BLaER1 (cell line): Measurements from ENCODE around the gene OR8G1.
A peak's percentile ranks its signal among the peaks of the same experiment; 100 is the strongest.

Experiments used
- H3K27ac ChIP-seq: shearing (Covaris generic); formaldehyde crosslinking; 2 replicates; pipeline ENCODE4 v1.8.1; 2022
- H3K27me3 ChIP-seq: shearing (Covaris generic); formaldehyde crosslinking; 2 replicates; pipeline ENCODE4 v1.8.1; 2022
- H3K36me3 ChIP-seq: shearing (Covaris generic); formaldehyde crosslinking; 2 replicates; pipeline ENCODE4 v1.8.1; 2022
- H3K4me1 ChIP-seq: shearing (Covaris generic); formaldehyde crosslinking; 2 replicates; pipeline ENCODE4 v1.8.1; 2022
- H3K4me2 ChIP-seq: shearing (Covaris generic); formaldehyde crosslinking; 2 replicates; pipeline ENCODE4 v1.8.1; 2022
- H3K4me3 ChIP-seq: shearing (Covaris generic); formaldehyde crosslinking; 2 replicates; pipeline ENCODE4 v1.8.1; 2022
- H3K9ac ChIP-seq: shearing (Covaris generic); formaldehyde crosslinking; 2 replicates; pipeline ENCODE4 v1.8.1; 2022
- H3K9me3 ChIP-seq: shearing (Covaris generic); formaldehyde crosslinking; 2 replicates; pipeline ENCODE4 v1.8.1; 2022
- H4K20me1 ChIP-seq: shearing (Covaris generic); formaldehyde crosslinking; 2 replicates; pipeline ENCODE4 v1.8.1; 2022
- Cebpa-rat ChIP-seq: shearing (Covaris generic); IDR thresholded peaks from 2 replicates; pipeline ENCODE4 v1.8.1; 2022

The OR8G1 gene

DNA sequence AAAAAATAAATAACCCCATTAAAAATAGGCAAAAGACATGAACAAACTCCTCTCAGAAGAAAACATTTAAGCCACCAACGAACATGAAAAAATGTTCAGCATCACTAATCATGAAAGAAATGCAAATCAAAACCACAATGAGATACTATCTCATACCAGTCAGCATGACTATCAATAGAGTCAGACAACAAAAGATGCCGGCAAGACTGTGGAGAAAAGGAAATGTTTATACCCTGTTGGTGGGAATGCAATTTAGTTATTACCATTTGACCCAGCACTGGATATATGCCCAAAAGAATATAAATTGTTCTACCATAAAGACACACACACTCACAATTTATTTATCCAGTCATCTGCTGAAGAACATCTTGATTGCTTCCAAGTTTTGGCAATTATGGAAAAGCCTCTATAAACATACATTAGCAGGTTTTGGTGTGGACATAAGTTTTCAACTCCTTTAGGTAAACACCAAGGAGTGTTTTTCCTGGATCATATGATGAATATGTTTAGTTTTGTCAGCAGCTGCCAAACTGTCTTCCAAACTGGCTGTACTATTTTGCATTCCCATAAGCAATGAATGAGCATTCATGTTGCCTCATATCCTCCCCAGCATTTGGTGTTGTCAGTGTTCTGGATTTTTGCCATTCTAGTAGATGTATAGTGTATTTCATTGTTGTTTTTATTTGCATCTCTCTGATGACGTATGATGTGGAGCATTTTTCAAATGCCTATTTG lies 44.9 kb downstream of the OR8G1 start:
- H3K36me3 ChIP-seq = no peaks in the 10 kb centered on the region
- no peak overlapping the region for H3K27ac ChIP-seq
- H3K4me2 ChIP-seq = peak overlapping the region; percentile 18; the same call in 1 of the 2 replicates
- H3K4me1 ChIP-seq = peaks cover 12% of the 10 kb centered on the region
- H3K27me3 ChIP-seq = no peaks in the 10 kb centered on the region
- peaks cover 21% of the 10 kb centered on the region for H3K9me3 ChIP-seq
- no peaks in the 10 kb centered on the region for H4K20me1 ChIP-seq
- TF ChIP-seq Cebpa-rat = no peak
- H3K4me3 ChIP-seq = no peak overlapping the region
- no peak overlapping the region for H3K9ac ChIP-seq

DNA sequence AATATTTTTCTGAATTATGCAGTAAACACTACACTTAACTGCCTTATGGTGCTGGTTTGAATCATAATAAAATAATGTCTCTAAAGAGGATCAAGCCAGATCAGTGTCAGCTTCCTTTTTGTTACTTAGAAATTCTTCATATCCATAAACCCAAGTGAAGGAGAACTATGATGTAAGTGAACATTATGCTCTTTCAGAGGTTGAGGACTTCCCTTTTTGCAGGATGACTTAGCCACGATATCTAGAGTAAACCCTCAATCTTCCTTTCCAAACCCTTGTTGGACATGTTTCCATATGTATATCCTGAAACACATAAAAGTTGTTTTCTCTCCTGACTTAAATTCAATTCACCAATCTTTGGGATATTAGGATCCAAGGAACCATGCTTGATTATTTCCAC lies 53.8 kb downstream of the OR8G1 start:
- H3K4me3 ChIP-seq = no peak overlapping the region
- H3K4me2 ChIP-seq = no peak overlapping the region
- TF ChIP-seq Cebpa-rat = no peak
- no peak overlapping the region for H3K27ac ChIP-seq
- H3K9me3 ChIP-seq = no peaks in the 10 kb centered on the region
- no peaks in the 10 kb centered on the region for H4K20me1 ChIP-seq
- H3K4me1 ChIP-seq = no peaks in the 10 kb centered on the region
- H3K36me3 ChIP-seq = no peaks in the 10 kb centered on the region
- no peak overlapping the region for H3K9ac ChIP-seq
- no peaks in the 10 kb centered on the region for H3K27me3 ChIP-seq

DNA sequence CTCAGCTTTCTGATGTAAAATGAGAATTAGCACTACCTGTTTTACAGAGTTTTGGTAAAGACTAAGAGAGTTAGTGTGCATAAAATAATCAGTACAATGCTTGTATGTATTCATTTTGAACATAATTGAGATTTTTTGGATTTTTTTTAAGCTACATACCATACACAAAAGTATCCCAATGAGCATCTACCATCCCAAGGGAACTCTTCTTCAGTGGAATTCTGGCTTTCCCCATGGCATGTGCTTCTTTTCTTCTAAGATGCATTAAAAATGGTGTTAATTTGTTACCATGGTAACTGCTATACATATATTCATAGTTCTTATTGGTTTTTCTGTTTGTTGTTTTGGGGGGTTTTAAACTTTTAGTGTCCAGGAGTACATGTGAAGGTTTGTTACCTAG lies 55.1 kb downstream of the OR8G1 start:
- no peaks in the 10 kb centered on the region for H3K36me3 ChIP-seq
- TF ChIP-seq Cebpa-rat = no peak
- H3K4me2 ChIP-seq = no peak overlapping the region
- no peak overlapping the region for H3K9ac ChIP-seq
- no peaks in the 10 kb centered on the region for H4K20me1 ChIP-seq
- H3K4me1 ChIP-seq = no peaks in the 10 kb centered on the region
- no peaks in the 10 kb centered on the region for H3K27me3 ChIP-seq
- no peak overlapping the region for H3K27ac ChIP-seq
- no peak overlapping the region for H3K4me3 ChIP-seq
- no peaks in the 10 kb centered on the region for H3K9me3 ChIP-seq

DNA sequence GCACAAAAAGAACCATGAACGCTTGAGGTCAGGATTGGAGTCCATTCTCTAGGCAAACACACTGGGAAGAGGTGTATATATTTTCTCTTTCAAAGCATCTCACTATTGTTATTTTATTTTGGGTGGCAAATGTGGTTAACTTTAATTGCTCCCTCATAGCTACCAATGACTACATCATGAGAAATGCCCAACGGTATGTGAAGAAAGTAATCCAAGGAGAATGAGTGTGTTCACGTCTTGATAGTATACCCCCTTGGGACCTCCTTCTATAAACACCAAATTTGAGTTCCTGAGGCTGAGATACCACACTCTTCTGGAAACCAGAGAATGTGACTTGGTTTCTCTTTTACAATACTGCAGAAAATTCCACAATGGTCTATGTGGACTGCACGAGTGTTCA lies 57.0 kb downstream of the OR8G1 start:
- H3K4me3 ChIP-seq = no peak overlapping the region
- H3K9ac ChIP-seq = no peak overlapping the region
- H3K27me3 ChIP-seq = no peaks in the 10 kb centered on the region
- H3K4me2 ChIP-seq = no peak overlapping the region
- no peaks in the 10 kb centered on the region for H4K20me1 ChIP-seq
- no peak for TF ChIP-seq Cebpa-rat
- H3K27ac ChIP-seq = no peak overlapping the region
- H3K36me3 ChIP-seq = no peaks in the 10 kb centered on the region
- no peaks in the 10 kb centered on the region for H3K4me1 ChIP-seq
- no peaks in the 10 kb centered on the region for H3K9me3 ChIP-seq

DNA sequence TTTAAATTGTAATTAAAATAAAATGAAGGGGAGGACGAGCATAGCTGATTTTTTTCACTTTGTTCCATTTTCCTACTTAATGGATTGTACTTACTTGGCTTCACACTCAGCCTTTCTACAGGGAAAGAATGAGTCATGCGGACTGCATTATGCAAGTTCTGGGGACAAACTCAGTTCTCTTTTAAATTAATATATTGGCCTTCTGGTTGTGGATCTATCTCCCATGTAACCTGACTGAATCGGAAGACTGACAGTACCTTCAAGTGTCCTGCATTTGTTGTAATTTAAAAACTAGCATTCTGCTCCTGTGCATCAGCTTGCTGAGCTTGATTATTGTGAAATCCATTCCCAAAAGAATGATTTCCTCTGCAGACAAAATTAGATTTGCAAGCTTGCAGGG lies 60.7 kb downstream of the OR8G1 start:
- no peak for TF ChIP-seq Cebpa-rat
- Histone ChIP-seq H3K9me3 (no peaks in the 10 kb centered on the region), H3K4me3 (no peak overlapping the region), H4K20me1 (no peaks in the 10 kb centered on the region), H3K27ac (no peak overlapping the region), H3K4me1 (no peaks in the 10 kb centered on the region), H3K36me3 (no peaks in the 10 kb centered on the region), H3K9ac (no peak overlapping the region), H3K27me3 (no peaks in the 10 kb centered on the region), H3K4me2 (no peak overlapping the region)

DNA sequence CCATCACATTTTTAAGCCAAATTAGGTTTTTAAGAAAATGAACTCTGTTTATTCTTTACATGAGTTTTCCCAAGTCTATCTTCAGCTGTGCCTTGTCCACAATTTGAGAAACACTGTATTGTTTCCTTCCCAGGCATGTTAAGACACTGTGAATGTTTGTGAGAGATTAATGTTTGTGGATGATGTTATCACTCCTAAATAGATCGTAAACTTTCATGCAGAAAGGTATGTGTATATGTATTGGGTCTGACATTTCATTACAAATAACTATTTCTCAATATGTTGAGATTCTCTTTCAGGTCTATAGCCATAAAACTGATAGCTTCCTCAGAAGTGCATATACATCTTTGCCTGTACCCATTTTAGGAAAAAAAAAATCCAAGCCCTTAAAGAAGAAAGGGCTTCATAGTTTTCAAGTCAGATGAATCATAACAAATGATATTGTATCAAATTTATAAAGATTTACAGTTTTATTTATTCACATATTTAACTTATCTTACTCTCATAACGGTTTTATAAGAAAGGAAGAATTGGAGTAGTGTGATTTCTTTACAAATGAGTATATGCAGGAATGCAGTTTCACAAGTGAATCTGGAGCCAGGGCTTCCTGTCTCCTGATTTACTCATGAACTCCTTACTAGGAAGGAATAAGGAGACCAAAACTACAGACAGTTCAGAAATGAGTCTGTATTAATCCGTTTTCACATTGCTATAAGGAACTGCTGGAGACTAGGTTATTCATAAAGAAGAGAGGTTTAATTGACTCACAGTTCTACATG lies 61.6 kb downstream of the OR8G1 start:
- H3K36me3 ChIP-seq = no peaks in the 10 kb centered on the region
- no peaks in the 10 kb centered on the region for H3K9me3 ChIP-seq
- no peaks in the 10 kb centered on the region for H3K27me3 ChIP-seq
- no peak overlapping the region for H3K4me2 ChIP-seq
- no peaks in the 10 kb centered on the region for H4K20me1 ChIP-seq
- H3K27ac ChIP-seq = no peak overlapping the region
- H3K4me3 ChIP-seq = no peak overlapping the region
- no peak overlapping the region for H3K9ac ChIP-seq
- no peak for TF ChIP-seq Cebpa-rat
- no peaks in the 10 kb centered on the region for H3K4me1 ChIP-seq
